BLaER1 treated with 17β-estradiol and CSF1 and Interleukin-3, amounts not matched to agents 10 nM and 100 nM (cell line): Measurements from ENCODE around the gene APBB2.
A peak's percentile ranks its signal among the peaks of the same experiment; 100 is the strongest.

Source experiments
- H3K27ac ChIP-seq, 11 experiments: shearing (Covaris generic); formaldehyde crosslinking; 2 replicates each; pipeline ENCODE4 v1.8.1; 2022
- H3K27me3 ChIP-seq, 11 experiments: shearing (Covaris generic); formaldehyde crosslinking; 2 replicates each; pipeline ENCODE4 v1.8.1; 2022
- H3K36me3 ChIP-seq, 11 experiments: shearing (Covaris generic); formaldehyde crosslinking; 2 replicates each; pipeline ENCODE4 v1.8.1; 2022
- H3K4me1 ChIP-seq, 10 experiments: shearing (Covaris generic); formaldehyde crosslinking; 2 replicates each; pipeline ENCODE4 v1.8.1; 2022
- H3K4me2 ChIP-seq, 11 experiments: shearing (Covaris generic); formaldehyde crosslinking; 2 replicates each; pipeline ENCODE4 v1.8.1; 2022
- H3K4me3 ChIP-seq, 10 experiments: shearing (Covaris generic); formaldehyde crosslinking; 2 replicates each; pipeline ENCODE4 v1.8.1; 2022
- H3K9ac ChIP-seq, 11 experiments: shearing (Covaris generic); formaldehyde crosslinking; 2 replicates each; pipeline ENCODE4 v1.8.1; 2022
- H3K9me3 ChIP-seq, 11 experiments: shearing (Covaris generic); formaldehyde crosslinking; replicated peaks in 1 of 11; 2 replicates each; pipeline ENCODE4 v1.8.1; 2022
- H4K20me1 ChIP-seq, 11 experiments: shearing (Covaris generic); formaldehyde crosslinking; 2 replicates each; pipeline ENCODE4 v1.8.1; 2022
- Cebpa-rat ChIP-seq, 11 experiments: shearing (Covaris generic); IDR thresholded peaks; 2 replicates each; pipeline ENCODE4 v1.8.1; 2022

The APBB2 gene

DNA sequence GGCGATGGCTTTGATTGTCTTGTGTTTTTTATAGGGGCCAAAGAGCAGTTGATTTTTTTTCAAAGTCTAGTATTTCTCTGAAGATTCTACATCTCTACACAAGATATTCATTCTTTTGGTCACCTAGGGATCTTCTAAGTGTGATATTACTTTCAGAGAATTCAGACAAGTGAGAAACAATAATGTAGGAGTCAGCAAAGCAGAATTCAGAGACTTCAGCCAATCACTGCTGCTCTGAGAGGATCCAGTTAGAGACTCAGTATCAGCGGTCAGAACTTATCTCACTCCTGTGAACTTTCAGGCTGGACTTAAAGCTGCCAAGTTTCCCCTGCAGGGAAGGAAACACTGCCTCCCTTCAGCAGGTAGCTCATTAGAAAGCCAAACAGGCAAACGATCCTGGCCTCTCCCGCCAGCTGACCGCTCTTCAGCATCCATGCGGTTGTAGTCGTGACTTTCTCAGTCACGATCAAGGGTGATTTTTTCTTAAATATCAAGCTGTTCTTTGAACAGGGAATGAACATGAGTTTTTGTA lies 405.4 kb downstream of the APBB2 start:
- H4K20me1 ChIP-seq: no peaks in the 10 kb centered on the region
- no peak overlapping the region for H3K4me2 ChIP-seq
- H3K9me3 ChIP-seq: no peaks in the 10 kb centered on the region
- peaks cover 0 to 26% (median 0%) of the 10 kb centered on the region in 10 experiments; a peak in 7 of 20 replicates for H3K4me1 ChIP-seq
- H3K9ac ChIP-seq: no peak overlapping the region
- no peaks in the 10 kb centered on the region for H3K27me3 ChIP-seq
- peaks cover 3 to 40% (median 19%) of the 10 kb centered on the region in 11 experiments; a peak in 20 of 22 replicates for H3K36me3 ChIP-seq
- H3K27ac ChIP-seq: no peak overlapping the region
- no peak overlapping the region for H3K4me3 ChIP-seq
- no peak for TF ChIP-seq Cebpa-rat (IDR thresholded peaks at IDR 0.05)

GRCh38 chr4:40804598-40804997 lies 409.7 kb downstream of the APBB2 start:
- no peaks in the 10 kb centered on the region for H3K27me3 ChIP-seq
- H3K36me3 ChIP-seq: no peaks in the 10 kb centered on the region
- H3K4me1 ChIP-seq: peaks cover 5 to 16% (median 9%) of the 10 kb centered on the region in 10 experiments; a peak in 17 of 20 replicates
- H3K9me3 ChIP-seq: no peaks in the 10 kb centered on the region
- no peak overlapping the region for H3K9ac ChIP-seq
- H3K4me2 ChIP-seq: no peak overlapping the region
- no peaks in the 10 kb centered on the region for H4K20me1 ChIP-seq
- no peak overlapping the region for H3K4me3 ChIP-seq
- TF ChIP-seq Cebpa-rat (IDR thresholded peaks at IDR 0.05): no peak
- H3K27ac ChIP-seq: no peak overlapping the region

GRCh38 chr4:40800064-40800463 lies 414.3 kb downstream of the APBB2 start:
- H3K4me3 ChIP-seq: no peak overlapping the region; a peak in 2 of 20 replicates
- H3K9ac ChIP-seq: peak overlapping the region in 2 of 11 experiments; percentile 27 to 36; a peak in 2 of 22 replicates
- TF ChIP-seq Cebpa-rat (IDR thresholded peaks at IDR 0.05): no peak
- H3K9me3 ChIP-seq: no peaks in the 10 kb centered on the region
- H3K4me1 ChIP-seq: peaks cover 5 to 15% (median 10%) of the 10 kb centered on the region in 10 experiments; a peak in 17 of 20 replicates
- peak overlapping the region; percentile 4 to 72 (median 42); a peak in 21 of 22 replicates for H3K4me2 ChIP-seq
- no peaks in the 10 kb centered on the region for H4K20me1 ChIP-seq
- H3K27me3 ChIP-seq: no peaks in the 10 kb centered on the region
- H3K27ac ChIP-seq: peak overlapping the region in 7 of 11 experiments; percentile 8 to 56 (median 44); a peak in 10 of 22 replicates
- no peaks in the 10 kb centered on the region for H3K36me3 ChIP-seq

GRCh38 chr4:40789771-40790170 lies 424.6 kb downstream of the APBB2 start:
- peaks cover 6 to 23% (median 11%) of the 10 kb centered on the region in 10 experiments; a peak in 17 of 20 replicates for H3K4me1 ChIP-seq
- peak overlapping the region in 1 of 11 experiments; percentile 49; a peak in 1 of 22 replicates for H3K4me2 ChIP-seq
- no peak for TF ChIP-seq Cebpa-rat (IDR thresholded peaks at IDR 0.05)
- no peaks in the 10 kb centered on the region for H4K20me1 ChIP-seq
- H3K9ac ChIP-seq: no peak overlapping the region
- no peaks in the 10 kb centered on the region for H3K27me3 ChIP-seq
- H3K36me3 ChIP-seq: no peaks in the 10 kb centered on the region
- no peak overlapping the region for H3K4me3 ChIP-seq
- H3K27ac ChIP-seq: no peak overlapping the region
- no peaks in the 10 kb centered on the region for H3K9me3 ChIP-seq

GRCh38 chr4:40789031-40789430 lies 425.3 kb downstream of the APBB2 start:
- Histone ChIP-seq H4K20me1 (no peaks in the 10 kb centered on the region), H3K36me3 (no peaks in the 10 kb centered on the region), H3K4me1 (peaks cover 6 to 23% (median 11%) of the 10 kb centered on the region in 10 experiments; a peak in 17 of 20 replicates), H3K9ac (no peak overlapping the region; a peak in 1 of 22 replicates), H3K27me3 (no peaks in the 10 kb centered on the region), H3K4me2 (peak overlapping the region; percentile 11 to 82 (median 53); a peak in 16 of 22 replicates), H3K27ac (peak overlapping the region in 3 of 11 experiments; percentile 5 to 34 (median 8); a peak in 1 of 22 replicates), H3K4me3 (no peak overlapping the region), H3K9me3 (peaks cover 0 to 6% (median 0%) of the 10 kb centered on the region in 11 experiments; a peak in 3 of 22 replicates)
- no peak for TF ChIP-seq Cebpa-rat (IDR thresholded peaks at IDR 0.05)

DNA sequence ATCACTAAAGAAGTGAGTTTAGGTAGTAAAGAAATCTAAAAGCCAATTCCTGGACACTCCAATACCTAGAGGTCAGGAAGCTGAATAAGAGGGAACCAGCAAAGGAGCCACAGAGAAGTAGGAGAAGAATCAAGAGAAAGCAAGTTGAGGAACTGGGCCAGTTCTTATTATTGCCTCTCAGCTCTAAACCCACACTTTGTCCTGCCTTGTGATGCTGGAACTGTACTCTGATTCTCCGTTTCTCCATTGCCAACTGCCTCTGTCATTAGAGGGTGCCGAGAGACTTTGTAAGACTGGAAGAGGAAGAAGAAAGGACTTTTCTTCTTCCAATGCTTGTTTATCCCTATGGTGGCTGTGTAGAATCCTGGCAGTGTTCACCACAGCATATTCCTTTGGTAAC lies 426.0 kb downstream of the APBB2 start:
- Histone ChIP-seq H3K27me3 (no peaks in the 10 kb centered on the region), H4K20me1 (no peaks in the 10 kb centered on the region), H3K9ac (no peak overlapping the region; a peak in 1 of 22 replicates), H3K36me3 (no peaks in the 10 kb centered on the region), H3K4me3 (no peak overlapping the region), H3K4me2 (peak overlapping the region in 9 of 11 experiments; percentile 18 to 82 (median 56); a peak in 15 of 22 replicates), H3K27ac (peak overlapping the region in 3 of 11 experiments; percentile 5 to 34 (median 8); a peak in 2 of 22 replicates), H3K4me1 (peaks cover 6 to 25% (median 11%) of the 10 kb centered on the region in 10 experiments; a peak in 17 of 20 replicates), H3K9me3 (peaks cover 0 to 9% (median 0%) of the 10 kb centered on the region in 11 experiments; a peak in 3 of 22 replicates)
- no peak for TF ChIP-seq Cebpa-rat (IDR thresholded peaks at IDR 0.05)

- TF ChIP-seq Cebpa-rat (IDR thresholded peaks at IDR 0.05): no peak
- Histone ChIP-seq H4K20me1 (no peaks in the 10 kb centered on the region), H3K9ac (no peak overlapping the region), H3K27me3 (no peaks in the 10 kb centered on the region), H3K4me1 (peaks cover 6 to 36% (median 11%) of the 10 kb centered on the region in 10 experiments; a peak in 17 of 20 replicates), H3K36me3 (no peaks in the 10 kb centered on the region), H3K4me2 (no peak overlapping the region), H3K9me3 (peaks cover 0 to 9% (median 0%) of the 10 kb centered on the region in 11 experiments; a peak in 4 of 22 replicates), H3K4me3 (no peak overlapping the region), H3K27ac (no peak overlapping the region)
These were observed 428.6 kb downstream of the APBB2 start for GRCh38 chr4:40785727-40786126.

GRCh38 chr4:40782876-40783275 lies 431.5 kb downstream of the APBB2 start:
- no peak overlapping the region for H3K27ac ChIP-seq
- H4K20me1 ChIP-seq: no peaks in the 10 kb centered on the region
- H3K9me3 ChIP-seq: peaks cover 5 to 13% (median 7%) of the 10 kb centered on the region in 11 experiments; a peak in 21 of 22 replicates
- H3K36me3 ChIP-seq: no peaks in the 10 kb centered on the region
- no peak overlapping the region for H3K4me3 ChIP-seq
- no peaks in the 10 kb centered on the region for H3K27me3 ChIP-seq
- peaks cover 0 to 18% (median 0%) of the 10 kb centered on the region in 10 experiments; a peak in 6 of 20 replicates for H3K4me1 ChIP-seq
- TF ChIP-seq Cebpa-rat (IDR thresholded peaks at IDR 0.05): no peak
- H3K4me2 ChIP-seq: peak overlapping the region in 3 of 11 experiments; percentile 22 to 61 (median 54); a peak in 6 of 22 replicates
- no peak overlapping the region for H3K9ac ChIP-seq

DNA sequence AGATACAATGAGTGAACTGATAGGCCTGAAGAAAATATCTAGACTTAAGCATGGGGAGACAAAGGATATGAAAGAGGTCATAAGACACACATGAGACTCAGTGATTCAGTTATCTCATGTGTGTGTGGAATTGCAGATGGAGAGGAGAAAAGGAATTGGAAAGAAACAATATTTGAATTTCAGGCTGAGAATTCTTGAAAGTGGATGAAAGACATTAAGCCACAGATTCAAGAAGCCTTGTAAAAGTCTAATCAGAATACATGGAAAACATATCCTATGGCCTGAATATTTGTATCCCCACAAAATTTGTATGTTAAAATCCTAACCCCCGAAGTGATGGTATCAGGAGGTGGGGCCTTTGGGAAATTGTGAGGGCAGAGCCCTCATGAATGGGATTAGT lies 436.3 kb downstream of the APBB2 start:
- Histone ChIP-seq H3K27ac (no peak overlapping the region), H3K9ac (no peak overlapping the region), H3K36me3 (no peaks in the 10 kb centered on the region), H3K4me2 (no peak overlapping the region), H4K20me1 (no peaks in the 10 kb centered on the region), H3K9me3 (peaks cover 5 to 21% (median 17%) of the 10 kb centered on the region in 11 experiments; a peak in 21 of 22 replicates), H3K27me3 (no peaks in the 10 kb centered on the region), H3K4me3 (no peak overlapping the region), H3K4me1 (peaks cover 13 to 21% (median 18%) of the 10 kb centered on the region in 10 experiments)
- no peak for TF ChIP-seq Cebpa-rat (IDR thresholded peaks at IDR 0.05)
